ENCODE measurements around the gene SINHCAF.

The SINHCAF gene

DNA sequence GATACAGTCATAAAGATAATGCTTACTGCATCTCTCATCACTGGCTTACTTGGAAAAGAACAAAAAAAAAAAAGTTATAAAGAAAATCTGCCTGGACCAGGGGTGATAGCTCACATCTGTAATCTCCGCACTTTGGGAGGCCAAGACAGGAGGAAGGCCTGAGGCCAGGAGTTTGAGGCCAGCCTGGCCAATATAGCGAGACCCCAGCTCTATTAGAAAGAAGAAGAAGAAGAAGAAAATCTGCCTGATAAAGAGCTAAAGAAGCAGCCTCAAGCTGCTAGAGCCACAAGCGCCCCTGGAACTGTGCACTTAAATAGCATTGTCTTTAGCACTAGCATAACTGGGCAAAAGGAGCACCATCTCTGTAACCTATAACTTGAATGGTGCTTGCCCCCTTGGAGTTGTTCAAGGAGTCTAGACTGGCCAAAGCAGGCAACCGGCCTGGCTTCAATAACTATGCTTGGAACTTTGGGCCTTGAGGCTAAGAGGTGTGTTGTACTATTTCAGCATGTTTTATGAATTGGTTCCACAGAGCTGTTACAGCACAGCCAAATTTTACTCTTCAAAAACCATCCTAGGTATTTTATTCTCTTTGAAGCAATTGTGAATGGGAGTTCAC is 53.2 kb downstream of the SINHCAF start:
- TF ChIP-seq, protein P1, sequence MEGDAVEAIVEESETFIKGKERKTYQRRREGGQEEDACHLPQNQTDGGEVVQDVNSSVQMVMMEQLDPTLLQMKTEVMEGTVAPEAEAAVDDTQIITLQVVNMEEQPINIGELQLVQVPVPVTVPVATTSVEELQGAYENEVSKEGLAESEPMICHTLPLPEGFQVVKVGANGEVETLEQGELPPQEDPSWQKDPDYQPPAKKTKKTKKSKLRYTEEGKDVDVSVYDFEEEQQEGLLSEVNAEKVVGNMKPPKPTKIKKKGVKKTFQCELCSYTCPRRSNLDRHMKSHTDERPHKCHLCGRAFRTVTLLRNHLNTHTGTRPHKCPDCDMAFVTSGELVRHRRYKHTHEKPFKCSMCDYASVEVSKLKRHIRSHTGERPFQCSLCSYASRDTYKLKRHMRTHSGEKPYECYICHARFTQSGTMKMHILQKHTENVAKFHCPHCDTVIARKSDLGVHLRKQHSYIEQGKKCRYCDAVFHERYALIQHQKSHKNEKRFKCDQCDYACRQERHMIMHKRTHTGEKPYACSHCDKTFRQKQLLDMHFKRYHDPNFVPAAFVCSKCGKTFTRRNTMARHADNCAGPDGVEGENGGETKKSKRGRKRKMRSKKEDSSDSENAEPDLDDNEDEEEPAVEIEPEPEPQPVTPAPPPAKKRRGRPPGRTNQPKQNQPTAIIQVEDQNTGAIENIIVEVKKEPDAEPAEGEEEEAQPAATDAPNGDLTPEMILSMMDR (IDR thresholded peaks at IDR 0.05; ENCODE audit: control insufficient read depth, extremely low read depth, insufficient read depth): no peak
- no peak for DNase-seq (ENCODE audit: low read depth)
- no peak overlapping the region for H3K4me3 ChIP-seq (ENCODE audit: low read depth, low read length)

DNA sequence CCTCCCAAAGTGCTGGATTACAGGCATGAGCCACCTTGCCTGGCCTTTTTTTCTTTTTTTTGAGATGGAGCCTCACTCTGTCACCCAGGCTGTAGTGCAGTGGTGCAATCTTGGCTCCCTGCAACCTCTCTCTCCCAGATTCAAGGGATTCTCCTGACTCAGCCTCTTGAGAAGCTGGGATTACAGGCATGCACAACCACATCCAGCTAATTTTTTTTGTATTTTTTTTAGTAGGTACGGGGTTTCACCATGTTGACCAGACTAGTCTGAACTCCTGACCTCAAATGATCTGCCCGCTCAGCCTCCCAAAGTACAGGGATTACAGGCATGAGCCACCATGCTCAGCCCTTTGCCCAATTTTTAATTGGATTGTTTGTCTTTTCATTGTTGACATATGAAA is 58.0 kb downstream of the SINHCAF start:
- no peak for DNase-seq (ENCODE audit: low read depth)
- no peak overlapping the region for H3K4me3 ChIP-seq (ENCODE audit: low read depth, low read length)
- TF ChIP-seq, protein P1 (IDR thresholded peaks at IDR 0.05; ENCODE audit: control insufficient read depth, extremely low read depth, insufficient read depth): no peak

DNA sequence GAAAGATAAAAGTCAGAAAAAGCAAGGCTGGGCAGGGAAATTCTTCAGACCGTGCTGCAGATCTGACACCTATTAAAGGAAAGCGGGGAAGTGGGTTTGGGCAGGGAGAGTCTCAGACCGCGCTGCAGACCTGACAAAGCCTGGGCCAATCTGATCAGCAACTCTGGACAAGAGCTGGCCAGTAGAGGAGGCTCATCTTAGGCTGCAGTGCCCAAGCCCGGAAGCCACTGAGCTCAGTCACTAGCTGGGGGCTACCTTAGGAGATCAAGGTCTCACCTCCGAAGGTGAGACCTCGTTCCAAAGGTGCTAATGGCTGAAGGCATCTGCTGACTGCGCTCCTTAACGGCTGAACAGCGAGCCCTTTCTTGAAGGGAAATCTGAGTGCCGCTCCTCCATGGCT is 60.2 kb downstream of the SINHCAF start:
- no peak for DNase-seq (ENCODE audit: low read depth)
- H3K4me3 ChIP-seq (ENCODE audit: low read depth, low read length): no peak overlapping the region
- TF ChIP-seq, protein P1 (IDR thresholded peaks at IDR 0.05; ENCODE audit: control insufficient read depth, extremely low read depth, insufficient read depth): no peak

DNA sequence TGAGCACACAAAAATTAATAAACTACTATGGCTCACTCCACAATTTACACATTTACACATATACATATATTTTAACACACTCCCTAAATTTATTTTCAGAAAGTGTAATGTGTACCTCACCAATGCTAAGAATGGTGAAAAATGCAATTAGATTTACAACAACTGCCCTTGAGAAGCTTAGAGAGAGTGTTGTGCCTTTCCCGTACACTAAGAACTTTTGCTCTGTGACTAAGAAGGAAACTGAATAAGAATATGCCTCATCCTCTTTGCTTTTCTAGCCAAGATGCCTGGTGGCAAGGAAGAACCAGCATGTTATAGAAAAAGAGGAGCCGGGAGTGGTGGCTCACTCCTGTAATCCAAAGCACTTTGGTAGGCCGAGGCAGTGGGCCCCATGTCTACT is 62.3 kb downstream of the SINHCAF start:
- TF ChIP-seq, protein P1 (IDR thresholded peaks at IDR 0.05; ENCODE audit: control insufficient read depth, extremely low read depth, insufficient read depth): no peak
- no peak for DNase-seq (ENCODE audit: low read depth)
- no peak overlapping the region for H3K4me3 ChIP-seq (ENCODE audit: low read depth, low read length)

DNA sequence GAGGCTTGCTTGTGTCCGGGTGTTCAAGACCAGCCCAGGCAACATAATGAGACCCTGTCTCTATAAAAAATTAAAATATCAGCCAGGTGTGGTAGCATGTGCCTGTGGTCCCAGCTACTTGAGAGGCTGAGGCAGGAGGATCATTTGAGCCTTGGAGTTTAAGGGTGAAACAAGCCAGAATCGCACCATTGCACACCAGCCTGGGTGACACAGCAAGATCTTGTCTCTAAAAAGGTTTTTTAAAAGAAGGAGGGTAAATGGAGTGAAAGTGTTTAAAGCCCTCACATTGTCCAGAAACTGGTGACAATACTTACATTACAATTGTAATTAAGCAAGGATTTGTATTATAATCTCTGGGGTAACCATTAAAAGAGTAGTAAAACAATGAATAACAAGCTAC is 64.2 kb downstream of the SINHCAF start:
- TF ChIP-seq, protein P1 (IDR thresholded peaks at IDR 0.05; ENCODE audit: control insufficient read depth, extremely low read depth, insufficient read depth): no peak
- DNase-seq (ENCODE audit: low read depth): no peak
- H3K4me3 ChIP-seq (ENCODE audit: low read depth, low read length): no peak overlapping the region

DNA sequence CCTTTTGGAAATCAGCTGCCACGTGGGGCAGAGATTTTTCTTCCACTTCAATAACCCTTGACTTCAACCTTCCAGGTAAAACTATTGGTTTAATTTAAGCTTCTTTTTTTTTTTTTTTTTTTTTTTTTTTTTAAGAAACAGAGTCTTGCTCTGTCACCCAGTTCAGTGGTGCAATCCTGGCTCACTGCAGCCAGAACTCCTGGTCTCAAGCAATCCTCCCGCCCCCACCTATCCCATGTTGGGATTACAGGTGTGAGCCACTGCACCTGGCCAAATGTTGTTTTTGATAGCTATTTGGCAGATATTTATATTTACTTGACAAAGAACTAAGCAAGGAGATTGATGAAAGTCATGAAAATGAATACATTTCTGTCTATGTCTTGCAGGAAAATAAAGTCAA is 65.1 kb downstream of the SINHCAF start:
- TF ChIP-seq, protein P1 (IDR thresholded peaks at IDR 0.05; ENCODE audit: control insufficient read depth, extremely low read depth, insufficient read depth): no peak
- DNase-seq (ENCODE audit: low read depth): no peak
- H3K4me3 ChIP-seq (ENCODE audit: low read depth, low read length): no peak overlapping the region
